A549 (cell line): ENCODE data around the gene GRIA2. TPM values are rescaled to one million over a fixed set of nuclear protein-coding genes. Genes with fewer than 3 reads are reported as not detected.

Experiments used
- CHD2 ChIP-seq: fragments of 150-350 bp; IDR thresholded peaks from 2 replicates; pipeline ENCODE4 v1.6.1; 2014; ENCODE audit warnings: low read length; ENCODE audit not compliant: partially characterized antibody
- HDAC2 ChIP-seq: fragments of 200-600 bp; sonication (generic); IDR thresholded peaks from 2 replicates; pipeline ENCODE4 v1.6.1; 2016
- HOXB13 ChIP-seq: fragments of 250-450 bp; sonication (Bioruptor Pico); IDR thresholded peaks from 2 replicates; pipeline ENCODE4 v1.5.0; 2020; ENCODE audit warnings: low read depth, mild to moderate bottlenecking, moderate library complexity
- NPAS2 ChIP-seq: fragments of 250-450 bp; sonication (Bioruptor Pico); IDR thresholded peaks from 2 replicates; pipeline ENCODE4 v1.8.0; 2022; ENCODE audit warnings: mild to moderate bottlenecking, moderate library complexity, borderline replicate concordance
- PBX3 ChIP-seq: IDR thresholded peaks from 2 replicates; pipeline ENCODE4 v1.6.1; 2012
- PHF8 ChIP-seq: fragments of 200-600 bp; sonication (generic); IDR thresholded peaks from 2 replicates; pipeline ENCODE4 v1.6.1; 2016; ENCODE audit warnings: low read depth, mild to moderate bottlenecking, antibody characterized with exemption, moderate library complexity, borderline replicate concordance
- RAD21 ChIP-seq, 2 experiments: fragments of >200 bp in 1 of 2; sonication (Bioruptor Twin) in 1 of 2; formaldehyde crosslinking in 1 of 2; IDR thresholded peaks in 1 of 2; conservative IDR thresholded peaks in 1 of 2; 2 replicates in 1 of 2; 3 replicates in 1 of 2; pipeline ENCODE4 v1.6.1; 2012 to 2018; ENCODE audit warnings: inconsistent platforms in 1 of 2
- RFX5 ChIP-seq: fragments of 450-650 bp; IDR thresholded peaks from 2 replicates; pipeline ENCODE4 v1.7.1; 2014; ENCODE audit warnings: antibody characterized with exemption, mild to moderate bottlenecking, moderate library complexity
- SREBF2 ChIP-seq: fragments of 450-650 bp; IDR thresholded peaks from 2 replicates; pipeline ENCODE4 v1.6.1; 2014; ENCODE audit warnings: mild to moderate bottlenecking, moderate library complexity
- ZSCAN20 ChIP-seq: fragments of 250-450 bp; sonication (Bioruptor Pico); IDR thresholded peaks from 2 replicates; pipeline ENCODE4 v1.8.0; 2022; ENCODE audit warnings: mild to moderate bottlenecking, moderate library complexity
- polyA plus RNA-seq, 4 experiments: library from polyadenylated mRNA; depleted of rRNA in 3 of 4; stranded (reverse); fragments of >200 nt; fragmentation: RNase III in 1 of 4; extraction: RNeasy Plus Mini Kit Qiagen cat#74134 plus additional on column Dnase treatment in 1 of 4; gene quantifications; 2 replicates in 3 of 4; 3 replicates in 1 of 4; pipeline ENCODE4 v1.2.3, GENCODE V29; 2011 to 2017
- small RNA-seq, 6 experiments: library from RNA; depleted of rRNA; stranded (forward); fragments of <200 nt; gene quantifications; one replicate each; pipeline ENCODE3, GENCODE V24; 2012
- TF ChIP-seq, protein P1 (sequence below): fragments of 200-600 bp; sonication (generic); IDR thresholded peaks from 2 replicates; pipeline ENCODE4 v1.6.1; 2016; ENCODE audit warnings: antibody characterized with exemption, mild to moderate bottlenecking, moderate library complexity
- TF ChIP-seq, protein P2 (sequence below): fragments of 250-450 bp; sonication (Bioruptor Pico); IDR thresholded peaks from 2 replicates; pipeline ENCODE4 v1.5.0; 2020; ENCODE audit warnings: low read depth, mild to moderate bottlenecking, moderate library complexity

GRIA2 gene
- polyA plus RNA-seq, 2 of the 4 experiments (the other 2 are of a cell fraction): 0.08 TPM; not detected in 1

- TF ChIP-seq, protein P1, sequence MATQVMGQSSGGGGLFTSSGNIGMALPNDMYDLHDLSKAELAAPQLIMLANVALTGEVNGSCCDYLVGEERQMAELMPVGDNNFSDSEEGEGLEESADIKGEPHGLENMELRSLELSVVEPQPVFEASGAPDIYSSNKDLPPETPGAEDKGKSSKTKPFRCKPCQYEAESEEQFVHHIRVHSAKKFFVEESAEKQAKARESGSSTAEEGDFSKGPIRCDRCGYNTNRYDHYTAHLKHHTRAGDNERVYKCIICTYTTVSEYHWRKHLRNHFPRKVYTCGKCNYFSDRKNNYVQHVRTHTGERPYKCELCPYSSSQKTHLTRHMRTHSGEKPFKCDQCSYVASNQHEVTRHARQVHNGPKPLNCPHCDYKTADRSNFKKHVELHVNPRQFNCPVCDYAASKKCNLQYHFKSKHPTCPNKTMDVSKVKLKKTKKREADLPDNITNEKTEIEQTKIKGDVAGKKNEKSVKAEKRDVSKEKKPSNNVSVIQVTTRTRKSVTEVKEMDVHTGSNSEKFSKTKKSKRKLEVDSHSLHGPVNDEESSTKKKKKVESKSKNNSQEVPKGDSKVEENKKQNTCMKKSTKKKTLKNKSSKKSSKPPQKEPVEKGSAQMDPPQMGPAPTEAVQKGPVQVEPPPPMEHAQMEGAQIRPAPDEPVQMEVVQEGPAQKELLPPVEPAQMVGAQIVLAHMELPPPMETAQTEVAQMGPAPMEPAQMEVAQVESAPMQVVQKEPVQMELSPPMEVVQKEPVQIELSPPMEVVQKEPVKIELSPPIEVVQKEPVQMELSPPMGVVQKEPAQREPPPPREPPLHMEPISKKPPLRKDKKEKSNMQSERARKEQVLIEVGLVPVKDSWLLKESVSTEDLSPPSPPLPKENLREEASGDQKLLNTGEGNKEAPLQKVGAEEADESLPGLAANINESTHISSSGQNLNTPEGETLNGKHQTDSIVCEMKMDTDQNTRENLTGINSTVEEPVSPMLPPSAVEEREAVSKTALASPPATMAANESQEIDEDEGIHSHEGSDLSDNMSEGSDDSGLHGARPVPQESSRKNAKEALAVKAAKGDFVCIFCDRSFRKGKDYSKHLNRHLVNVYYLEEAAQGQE: no peak
- no peak for TF ChIP-seq CHD2
- TF ChIP-seq ZSCAN20 (CRISPR knock-in tag): no peak
- no peak for TF ChIP-seq HDAC2
- TF ChIP-seq HOXB13 (CRISPR knock-in tag): no peak
- TF ChIP-seq RFX5: no peak
- TF ChIP-seq RAD21 (conservative IDR thresholded peaks at IDR 0.05 in 1 of 2, IDR thresholded peaks at IDR 0.05 in 1 of 2): no peak
- no peak for TF ChIP-seq NPAS2 (CRISPR knock-in tag)
- no peak for TF ChIP-seq PBX3
- TF ChIP-seq, protein P2, sequence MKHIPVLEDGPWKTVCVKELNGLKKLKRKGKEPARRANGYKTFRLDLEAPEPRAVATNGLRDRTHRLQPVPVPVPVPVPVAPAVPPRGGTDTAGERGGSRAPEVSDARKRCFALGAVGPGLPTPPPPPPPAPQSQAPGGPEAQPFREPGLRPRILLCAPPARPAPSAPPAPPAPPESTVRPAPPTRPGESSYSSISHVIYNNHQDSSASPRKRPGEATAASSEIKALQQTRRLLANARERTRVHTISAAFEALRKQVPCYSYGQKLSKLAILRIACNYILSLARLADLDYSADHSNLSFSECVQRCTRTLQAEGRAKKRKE: no peak
- no peak for TF ChIP-seq SREBF2
- no peak for TF ChIP-seq PHF8
Observed at GRCh38 chr4:157405070-157405469, 184.5 kb downstream of the GRIA2 start (continued).

Small RNAs within 50 kb of the gene (small RNA-seq; reads per million reads assigned to genes)
- gene RNU6-582P: 0 to 0.86 (median 0.13) reads per million in 6 experiments

Other genes starting within 250 kb of the GRIA2 start
- gene PDGFC, start 248.9 kb upstream of the GRIA2 start, polyA plus RNA-seq (2011; rRNA removed): 4.1 and 4.5 TPM in 2 replicates
- 2.6 to 4.2 TPM (median 3.5 TPM) in 3 replicates for gene PDGFC, start 248.9 kb upstream of the GRIA2 start, polyA plus RNA-seq (2017; fragmentation: RNase III; extraction: RNeasy Plus Mini Kit Qiagen cat#74134 plus additional on column Dnase treatment)
- 2.7 and 3.1 TPM in 2 replicates for gene GLRB, start 144.6 kb upstream of the GRIA2 start, polyA plus RNA-seq (2011; rRNA removed)
- gene GLRB, start 144.6 kb upstream of the GRIA2 start, polyA plus RNA-seq (2017; fragmentation: RNase III; extraction: RNeasy Plus Mini Kit Qiagen cat#74134 plus additional on column Dnase treatment): 1.8 to 2.7 TPM (median 2.2 TPM) in 3 replicates